HepG2 (cell line): ENCODE results near the gene NBR1. TPM values are rescaled to one million over a fixed set of nuclear protein-coding genes. Genes with fewer than 3 reads are reported as not detected.

Source experiments
- ATF4 ChIP-seq, 2 experiments: fragments of 450-650 bp in 1 of 2; sonication (generic) in 1 of 2; formaldehyde crosslinking; IDR thresholded peaks; 2 replicates each; pipeline versions ENCODE4 v1.5.0 to v1.8.0; 2020 to 2022; ENCODE audit warnings: mild to moderate bottlenecking in 1 of 2, missing genetic modification reagents in 1 of 2
- CTCF ChIP-seq: sonication (generic); formaldehyde crosslinking; IDR thresholded peaks from 2 replicates; pipeline ENCODE4 v1.5.0; 2020; ENCODE audit warnings: mild to moderate bottlenecking, missing genetic modification reagents, moderate library complexity
- GLI4 ChIP-seq: sonication (generic); formaldehyde crosslinking; IDR thresholded peaks from 2 replicates; pipeline ENCODE4 v1.5.1; 2020; ENCODE audit warnings: missing genetic modification reagents, mild to moderate bottlenecking, moderate library complexity, borderline replicate concordance
- HDAC2 ChIP-seq: sonication (generic); formaldehyde crosslinking; IDR thresholded peaks from 2 replicates; pipeline ENCODE4 v1.4.0; 2020; ENCODE audit warnings: missing genetic modification reagents
- HDAC6 ChIP-seq: fragments of 200-600 bp; sonication (generic); IDR thresholded peaks from 2 replicates; pipeline ENCODE4 v1.7.0; 2017; ENCODE audit warnings: mild to moderate bottlenecking, antibody characterized with exemption, low read length, low read depth
- MYC ChIP-seq: sonication (generic); formaldehyde crosslinking; IDR thresholded peaks from 2 replicates; pipeline ENCODE4 v1.9.0; 2021; ENCODE audit warnings: missing genetic modification reagents, borderline replicate concordance
- NR0B2 ChIP-seq: sonication (generic); formaldehyde crosslinking; IDR thresholded peaks from 2 replicates; pipeline ENCODE4 v1.4.0; 2020; ENCODE audit warnings: mild to moderate bottlenecking, missing genetic modification reagents
- NR2F6 ChIP-seq, 2 experiments: IDR thresholded peaks; 2 replicates each; pipeline ENCODE4 v1.6.1; 2016; ENCODE audit warnings: antibody characterized with exemption in 1 of 2, mild to moderate bottlenecking in 1 of 2
- PRDM10 ChIP-seq: sonication (generic); formaldehyde crosslinking; IDR thresholded peaks from 2 replicates; pipeline ENCODE4 v1.4.0; 2020; ENCODE audit warnings: low read depth, missing genetic modification reagents
- TARDBP ChIP-seq: sonication (generic); formaldehyde crosslinking; IDR thresholded peaks from 2 replicates; pipeline ENCODE4 v1.8.0; 2022; ENCODE audit warnings: mild to moderate bottlenecking, missing genetic modification reagents
- XBP1 ChIP-seq: sonication (generic); formaldehyde crosslinking; IDR thresholded peaks from 2 replicates; pipeline ENCODE4 v1.5.0; 2020; ENCODE audit warnings: missing genetic modification reagents
- ZFP90 ChIP-seq: sonication (generic); formaldehyde crosslinking; IDR thresholded peaks from 2 replicates; pipeline ENCODE4 v1.8.0; 2022; ENCODE audit warnings: missing genetic modification reagents, mild to moderate bottlenecking, inconsistent platforms, borderline replicate concordance
- ZFYVE20 ChIP-seq: sonication (generic); formaldehyde crosslinking; IDR thresholded peaks from 2 replicates; pipeline ENCODE4 v1.8.0; 2023; ENCODE audit warnings: low read depth, mild to moderate bottlenecking, moderate library complexity, missing genetic modification reagents, borderline replicate concordance
- ZNF256 ChIP-seq: sonication (generic); formaldehyde crosslinking; conservative IDR thresholded peaks from 2 replicates; pipeline ENCODE4 v1.4.0; 2020; ENCODE audit warnings: missing genetic modification reagents
- ZNF34 ChIP-seq: sonication (generic); formaldehyde crosslinking; IDR thresholded peaks from 2 replicates; pipeline ENCODE4 v1.4.0; 2020; ENCODE audit warnings: mild to moderate bottlenecking, missing genetic modification reagents, borderline replicate concordance
- ZNF546 ChIP-seq: sonication (generic); formaldehyde crosslinking; conservative IDR thresholded peaks from 2 replicates; pipeline ENCODE4 v1.8.1; 2023; ENCODE audit warnings: mild to moderate bottlenecking, missing genetic modification reagents
- ZNF800 ChIP-seq: sonication (generic); formaldehyde crosslinking; IDR thresholded peaks from 2 replicates; pipeline ENCODE4 v1.4.0; 2020; ENCODE audit warnings: missing genetic modification reagents
- ZNF839 ChIP-seq: sonication (generic); formaldehyde crosslinking; IDR thresholded peaks from 2 replicates; pipeline ENCODE4 v1.4.0; 2020; ENCODE audit warnings: missing genetic modification reagents, mild to moderate bottlenecking, borderline replicate concordance
- polyA plus RNA-seq, 8 experiments: library from polyadenylated mRNA; depleted of rRNA in 3 of 8; stranded (reverse) in 7 of 8; unstranded in 1 of 8; fragments of >200 nt; fragmentation: Illumina TruSeq in 4 of 8; extraction: Trizol in 4 of 8; gene quantifications; 2 replicates each; pipeline versions ENCODE4 v1.2.1 to v1.2.3, GENCODE V29; 2011 to 2016; ENCODE audit warnings: low read depth in 4 of 8, missing spikeins in 1 of 8, mixed read lengths in 1 of 8; ENCODE audit not compliant: insufficient read depth in 1 of 8
- total RNA-seq, 5 experiments: library from RNA; depleted of rRNA; stranded (reverse); fragments of >200 nt; fragmentation: Illumina TruSeq; extraction: Trizol; gene quantifications; 2 replicates each; pipeline ENCODE4 v1.2.3, GENCODE V29; 2016; ENCODE audit warnings: low read depth in 1 of 5

The NBR1 gene
- total and polyA plus RNA-seq, 2 of the 13 experiments (the other 11 are each of a cell fraction or from before 2014, with no cell fraction given) = 51.7 to 121 TPM

- TF ChIP-seq ZNF800 (0 out of 2 replicates have a peak, but pooled peaks have one; percentile 19), ATF4 (CRISPR knock-in tag; IDR thresholded peaks at IDR 0.05) (no peak), ZFYVE20 (CRISPR knock-in tag) (no peak), XBP1 (CRISPR knock-in tag) (no peak), HDAC2 (CRISPR knock-in tag) (no peak), ZNF839 (no peak; the same call in 1 of the 2 replicates), TARDBP (no peak; the same call in 1 of the 2 replicates), MYC (CRISPR knock-in tag) (peak; percentile 65), CTCF (CRISPR knock-in tag) (peak; percentile 48), PRDM10 (CRISPR knock-in tag) (peak; percentile 32; the same call in 1 of the 2 replicates), NR0B2 (CRISPR knock-in tag) (peak; percentile 51; the same call in 1 of the 2 replicates), HDAC6 (no peak), ZNF256 (CRISPR knock-in tag) (no peak; the same call in 1 of the 2 replicates), GLI4 (CRISPR knock-in tag) (peak; percentile 61; the same call in 1 of the 2 replicates), NR2F6 (IDR thresholded peaks at IDR 0.05) (no peak; the same call in 1 of the 2 replicates), NR2F6 (CRISPR knock-in tag; IDR thresholded peaks at IDR 0.05) (peak; percentile 56), ZNF34 (CRISPR knock-in tag) (no peak), ZNF546 (CRISPR knock-in tag) (no peak), ZFP90 (peak; percentile 37; the same call in 1 of the 2 replicates)
Observed at GRCh38 chr17:43211480-43212402, 40.7 kb downstream of the NBR1 start, which contains the start of gene TMEM106A (continued).
